SK-N-MC (cell line): ENCODE results near the gene IQGAP3.
"Not testable (repeated sequence)": the region's sequence is repeated elsewhere in the genome, so short reads cannot be mapped to it uniquely, and the experiment has no call there.

ENCODE experiments used
- DNase-seq: peaks from one replicate; pipeline ENCODE4 v3.0.0-alpha.2; 2011; ENCODE audit warnings: low read depth, low spot score
- H3K27ac ChIP-seq: fragments of 200-600 bp; sonication (generic); 2 replicates; pipeline ENCODE4 v1.5.1; 2016; ENCODE audit warnings: mixed run types
- H3K36me3 ChIP-seq: fragments of 200-600 bp; sonication (generic); 2 replicates; pipeline ENCODE4 v1.6.1; 2017; ENCODE audit warnings: antibody characterized with exemption, low read length, mixed read lengths; ENCODE audit not compliant: insufficient read depth
- H3K4me3 ChIP-seq: fragments of 200-600 bp; sonication (generic); 2 replicates; pipeline ENCODE4 v1.5.1; 2016
- H3K9ac ChIP-seq: fragments of 200-600 bp; sonication (generic); 2 replicates; pipeline ENCODE4 v1.8.0; 2017; ENCODE audit warnings: mixed run types, mixed read lengths; ENCODE audit not compliant: insufficient read length
- H3K9me3 ChIP-seq: fragments of 200-600 bp; sonication (generic); 2 replicates; pipeline ENCODE4 v1.6.1; 2017; ENCODE audit warnings: low read depth, mild to moderate bottlenecking, antibody characterized with exemption, low read length, moderate library complexity, mixed read lengths
- EZH2 ChIP-seq: fragments of 200-600 bp; sonication (generic); IDR thresholded peaks from one replicate; pipeline ENCODE4 v1.6.1; 2017; ENCODE audit warnings: antibody characterized with exemption
- FOXP2 ChIP-seq: optimal IDR thresholded peaks from 2 replicates; pipeline ENCODE3; 2011; ENCODE audit warnings: mild to moderate bottlenecking, moderate library complexity; ENCODE audit not compliant: insufficient read depth; ENCODE audit errors: extremely low read length, control extremely low read depth
- POLR2AphosphoS5 ChIP-seq: IDR thresholded peaks from 2 replicates; pipeline ENCODE4 v1.6.1; 2012; ENCODE audit warnings: mild to moderate bottlenecking, low read depth, low read length, borderline replicate concordance

Gene IQGAP3

DNA sequence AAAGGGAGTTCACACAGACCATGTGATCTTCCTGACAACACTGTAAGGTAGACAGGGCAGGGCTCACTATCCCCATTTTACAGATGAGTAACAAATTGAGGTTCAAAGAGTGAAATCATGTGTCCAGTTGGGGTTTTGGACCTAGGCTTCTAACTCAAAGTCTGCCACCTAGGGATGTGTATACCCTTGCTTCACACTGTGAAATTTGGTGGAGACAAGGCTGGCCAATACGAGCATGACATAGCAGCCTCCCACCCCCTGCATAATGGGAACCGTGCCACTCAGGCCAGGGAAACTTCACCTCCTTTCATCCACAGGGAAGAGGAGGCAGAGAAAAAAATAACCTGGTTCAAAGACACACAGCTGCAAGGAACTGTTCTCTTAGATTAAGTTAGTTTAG lies 6.8 kb downstream of the IQGAP3 start:
- no peak overlapping the region for H3K27ac ChIP-seq
- peaks cover 12% of the 10 kb centered on the region for H3K36me3 ChIP-seq
- no peaks in the 10 kb centered on the region for H3K9me3 ChIP-seq
- DNase-seq: no peak
- no peak overlapping the region for H3K4me3 ChIP-seq
- H3K9ac ChIP-seq: no peak overlapping the region
- TF ChIP-seq EZH2 (no peak), FOXP2 (no peak), POLR2AphosphoS5 (no peak)

DNA sequence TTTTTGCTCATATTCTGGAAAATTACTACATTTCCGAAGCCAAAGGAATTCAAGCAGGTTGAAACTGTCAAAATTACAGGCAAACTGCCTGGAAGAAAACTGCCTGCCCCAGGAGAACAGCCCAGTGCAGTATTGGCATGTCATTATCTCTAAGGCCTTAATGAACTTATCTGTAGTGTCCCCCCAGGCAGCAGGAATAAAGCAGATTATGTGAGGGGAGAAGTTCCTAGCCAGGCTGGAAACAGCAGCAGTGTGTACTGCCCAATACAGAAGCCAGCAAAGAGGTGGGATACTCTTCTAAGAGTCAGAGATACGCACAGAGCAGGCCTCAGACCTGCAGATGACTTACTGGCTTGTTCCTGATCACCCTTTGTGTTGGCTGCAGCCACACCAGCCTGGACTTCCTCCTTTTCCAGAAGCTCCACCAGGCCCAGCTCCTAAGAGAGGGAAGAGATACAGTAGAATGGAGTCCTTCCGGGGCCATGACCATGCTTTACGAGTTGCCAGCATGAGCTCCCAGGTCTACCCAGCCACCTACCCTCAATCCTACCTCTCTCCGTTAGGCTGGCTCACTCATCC lies 11.7 kb downstream of the IQGAP3 start:
- no peak overlapping the region for H3K27ac ChIP-seq
- TF ChIP-seq FOXP2 (no peak), EZH2 (no peak), POLR2AphosphoS5 (no peak)
- H3K9ac ChIP-seq: no peak overlapping the region
- no peak for DNase-seq
- peaks cover 27% of the 10 kb centered on the region for H3K36me3 ChIP-seq
- no peaks in the 10 kb centered on the region for H3K9me3 ChIP-seq
- no peak overlapping the region for H3K4me3 ChIP-seq

DNA sequence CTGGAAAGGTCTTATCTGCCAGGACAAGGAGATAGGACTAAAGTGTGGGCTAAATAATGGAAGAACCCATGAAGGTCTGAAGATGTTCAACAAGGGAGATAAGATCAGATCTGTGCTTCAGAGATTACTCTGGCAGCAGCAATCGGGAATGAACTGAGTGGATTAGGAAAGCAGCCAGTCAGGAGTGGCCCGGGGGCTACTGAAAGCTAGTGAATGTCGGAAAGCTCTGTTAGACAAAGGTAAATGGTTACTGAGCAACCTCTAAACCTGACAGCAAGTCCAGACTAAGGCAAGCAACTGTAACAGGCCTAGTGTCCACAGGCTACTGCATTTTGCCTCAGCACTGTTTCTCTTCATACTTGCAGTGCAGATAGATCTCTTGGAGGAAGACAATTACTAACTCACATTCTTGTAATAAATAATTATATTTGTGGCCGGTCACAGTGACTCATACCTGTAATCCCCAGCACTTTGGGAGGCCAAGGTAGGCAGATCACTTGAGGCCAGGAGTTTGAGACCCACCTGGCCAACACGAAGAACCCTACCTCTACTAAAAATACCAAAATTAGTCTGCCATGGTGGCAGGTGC lies 12.5 kb downstream of the IQGAP3 start:
- Histone ChIP-seq H3K27ac (no peak overlapping the region), H3K4me3 (no peak overlapping the region), H3K9me3 (no peaks in the 10 kb centered on the region), H3K36me3 (peaks cover 29% of the 10 kb centered on the region), H3K9ac (no peak overlapping the region)
- DNase-seq: no peak
- TF ChIP-seq EZH2 (no peak), FOXP2 (no peak), POLR2AphosphoS5 (no peak)

DNA sequence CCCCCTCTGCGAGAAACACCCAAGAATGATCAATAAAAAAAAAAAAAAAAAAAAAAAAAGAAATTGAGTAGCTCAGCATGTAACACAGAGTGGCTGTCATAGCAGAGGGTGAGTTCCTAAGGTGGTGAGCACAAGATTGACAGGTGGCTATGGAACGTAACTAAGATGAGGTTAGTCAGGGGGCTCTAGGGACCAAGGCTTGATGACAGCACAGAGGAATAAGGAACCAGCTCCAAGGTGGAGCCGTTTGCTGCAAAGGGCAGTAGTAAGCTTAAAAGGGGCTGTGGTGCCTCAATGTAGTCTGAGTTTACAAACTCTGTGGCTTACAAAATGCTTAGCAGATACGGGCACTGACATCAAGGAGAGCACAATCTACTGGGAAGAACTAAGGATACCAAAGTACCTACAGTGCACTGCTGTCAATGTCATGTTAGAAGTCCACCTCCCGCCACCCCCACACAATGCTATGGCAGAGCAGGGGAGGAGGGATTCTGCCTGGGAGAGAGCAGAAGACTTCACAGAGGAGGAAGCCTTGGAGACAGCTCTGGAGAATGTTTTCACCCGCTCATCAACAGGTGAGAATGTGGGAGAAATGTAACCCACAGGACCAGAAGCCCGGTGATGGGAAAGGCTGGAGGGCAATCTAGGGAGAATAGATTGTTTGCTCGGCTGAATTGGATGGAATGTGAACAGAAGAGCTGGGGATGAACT lies 13.1 kb downstream of the IQGAP3 start:
- DNase-seq: no peak
- Histone ChIP-seq H3K9me3 (no peaks in the 10 kb centered on the region), H3K4me3 (no peak overlapping the region), H3K27ac (no peak overlapping the region), H3K36me3 (peaks cover 30% of the 10 kb centered on the region), H3K9ac (no peak overlapping the region)
- TF ChIP-seq EZH2 (no peak), POLR2AphosphoS5 (no peak), FOXP2 (no peak)

DNA sequence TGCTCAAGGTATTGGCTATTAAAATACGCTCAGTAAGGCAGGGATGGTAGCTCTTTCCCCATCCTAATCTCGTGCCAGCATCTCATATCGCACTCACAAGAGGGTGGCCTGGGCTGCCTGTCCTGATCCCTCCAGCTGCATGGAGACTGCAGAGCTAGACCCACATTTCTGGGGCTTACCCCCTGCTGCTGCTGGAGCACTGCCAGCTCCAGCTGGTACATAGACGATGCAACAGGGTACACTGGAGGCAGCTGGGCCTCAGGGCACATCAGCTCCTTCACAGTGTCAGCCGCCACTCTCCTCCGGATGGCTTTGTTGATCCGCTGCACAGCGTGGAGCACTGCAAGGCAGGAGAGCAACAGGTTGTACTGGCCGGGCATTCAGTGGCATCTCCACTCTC lies 16.0 kb downstream of the IQGAP3 start:
- TF ChIP-seq EZH2: no peak
- no peak for TF ChIP-seq FOXP2
- no peak for TF ChIP-seq POLR2AphosphoS5
- DNase-seq: no peak
- Histone ChIP-seq H3K27ac (no peak overlapping the region), H3K4me3 (no peak overlapping the region), H3K36me3 (peaks cover 37% of the 10 kb centered on the region), H3K9me3 (no peaks in the 10 kb centered on the region), H3K9ac (no peak overlapping the region)

DNA sequence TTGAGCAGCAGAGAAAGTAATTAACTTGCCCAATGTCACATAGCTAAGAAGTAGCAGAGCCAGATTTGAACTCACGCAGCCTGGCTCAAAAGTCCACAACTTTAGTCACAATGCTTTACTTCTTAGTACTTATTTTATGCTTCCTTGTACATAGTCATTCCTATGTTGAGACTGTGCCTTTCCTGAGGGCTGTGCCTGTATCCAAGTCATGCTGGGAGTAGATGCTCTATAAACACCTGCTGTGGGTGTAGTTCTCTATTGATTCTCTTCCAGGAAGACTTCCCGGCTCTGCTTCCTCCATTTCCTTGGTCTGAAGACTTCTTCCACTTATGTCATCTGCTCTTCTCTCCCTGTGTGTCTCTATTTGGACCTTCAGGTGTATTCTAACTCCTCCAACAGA lies 16.6 kb downstream of the IQGAP3 start:
- Histone ChIP-seq H3K27ac (no peak overlapping the region), H3K36me3 (peaks cover 34% of the 10 kb centered on the region), H3K9me3 (no peaks in the 10 kb centered on the region), H3K4me3 (no peak overlapping the region), H3K9ac (no peak overlapping the region)
- TF ChIP-seq EZH2 (no peak), POLR2AphosphoS5 (no peak), FOXP2 (no peak)
- DNase-seq: no peak

DNA sequence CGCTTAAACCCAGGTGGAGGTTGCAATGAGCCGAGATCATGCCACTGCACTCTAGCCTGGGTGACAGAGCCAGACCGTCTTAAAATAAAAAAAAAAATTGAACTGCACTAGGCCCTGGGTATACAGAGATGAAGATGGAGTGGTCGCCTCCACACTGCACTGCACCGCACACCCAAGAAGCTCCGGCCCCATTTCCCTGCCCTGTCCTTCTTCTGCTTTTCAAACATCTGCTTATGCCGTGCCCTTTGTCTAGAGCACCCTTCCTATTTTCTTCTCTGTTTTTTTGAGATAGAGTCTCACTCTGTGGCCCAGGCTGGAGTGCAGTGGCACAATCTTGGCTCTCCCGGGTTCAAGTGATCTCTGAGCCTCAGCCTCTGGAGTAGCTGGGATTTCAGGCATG lies 17.4 kb downstream of the IQGAP3 start:
- no peak for DNase-seq
- peaks cover 29% of the 10 kb centered on the region for H3K36me3 ChIP-seq
- H3K4me3 ChIP-seq: no peak overlapping the region
- no peak overlapping the region for H3K27ac ChIP-seq
- no peak overlapping the region for H3K9ac ChIP-seq
- no peak for TF ChIP-seq FOXP2
- TF ChIP-seq EZH2: no peak
- TF ChIP-seq POLR2AphosphoS5: no peak
- no peaks in the 10 kb centered on the region for H3K9me3 ChIP-seq

DNA sequence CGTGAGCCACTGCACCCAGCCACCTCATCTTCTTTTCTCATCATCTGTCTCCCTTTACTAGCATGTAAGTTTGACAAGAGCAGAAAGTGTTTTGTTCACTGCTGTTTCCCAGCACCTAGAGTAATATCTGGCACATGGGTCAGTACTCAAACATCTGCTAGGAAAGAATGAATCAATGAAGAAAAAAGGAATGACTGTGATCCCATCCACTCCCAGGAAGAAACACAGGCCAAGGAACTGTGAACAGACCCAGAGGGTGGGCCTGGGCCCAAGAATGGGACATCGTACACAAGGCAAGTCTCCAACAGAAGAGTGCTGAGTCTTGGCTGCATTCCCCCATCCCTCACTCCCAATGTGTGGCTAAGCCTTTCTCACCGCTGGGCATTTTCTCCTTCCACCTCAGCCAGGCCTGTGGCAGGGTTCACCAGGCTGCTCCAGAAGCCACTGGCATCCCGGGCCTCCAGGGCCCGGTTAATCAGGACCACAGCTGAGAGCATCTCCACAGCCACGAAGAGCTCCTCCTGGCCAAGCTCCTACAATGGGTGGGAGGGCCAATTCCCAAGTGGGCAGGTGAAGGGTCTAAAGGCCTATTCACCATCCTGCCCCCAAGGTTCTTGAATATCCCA lies 18.4 kb downstream of the IQGAP3 start:
- Histone ChIP-seq H3K4me3 (no peak overlapping the region), H3K9me3 (no peaks in the 10 kb centered on the region), H3K27ac (no peak overlapping the region), H3K36me3 (peaks cover 19% of the 10 kb centered on the region; the same call in 1 of the 2 replicates), H3K9ac (no peak overlapping the region)
- no peak for DNase-seq
- TF ChIP-seq EZH2 (no peak), FOXP2 (no peak), POLR2AphosphoS5 (no peak)

DNA sequence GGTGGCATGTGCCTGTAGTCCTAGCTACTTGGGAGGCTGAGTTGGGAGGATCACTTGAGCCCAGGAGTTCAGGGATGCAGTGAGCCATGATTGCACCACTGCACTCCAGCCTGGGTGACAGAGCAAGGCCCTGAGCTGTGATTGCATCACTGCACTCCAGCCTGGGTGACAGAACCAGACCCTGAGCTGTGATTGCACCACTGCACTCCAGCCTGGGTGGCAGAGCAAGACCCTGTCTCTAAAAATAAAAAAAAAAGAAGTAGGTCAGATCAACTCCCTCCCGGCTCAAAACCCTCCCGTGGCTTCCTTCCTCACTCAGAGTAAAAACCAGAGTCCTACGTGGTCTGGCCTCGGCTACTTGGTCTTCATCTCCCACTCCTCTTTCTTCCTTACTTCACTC lies 19.4 kb downstream of the IQGAP3 start:
- not testable (repeated sequence) for H3K27ac ChIP-seq, H3K4me3 ChIP-seq, H3K9me3 ChIP-seq, H3K9ac ChIP-seq, DNase-seq
- peaks cover 22% of the 10 kb centered on the region; the same call in 1 of the 2 replicates for H3K36me3 ChIP-seq
